SKM-1 treated with dmso at 0.1 percent for 144 hours (cell line): ENCODE results near the gene TMEM150C.
"Not testable (repeated sequence)": the region's sequence is repeated elsewhere in the genome, so short reads cannot be mapped to it uniquely, and the experiment has no call there.

ENCODE experiments used
- DNase-seq: peaks from one replicate; lab custom pipeline; 2025; ENCODE audit not compliant: unreplicated experiment; lab: John Stamatoyannopoulos, UW

The TMEM150C gene

DNA sequence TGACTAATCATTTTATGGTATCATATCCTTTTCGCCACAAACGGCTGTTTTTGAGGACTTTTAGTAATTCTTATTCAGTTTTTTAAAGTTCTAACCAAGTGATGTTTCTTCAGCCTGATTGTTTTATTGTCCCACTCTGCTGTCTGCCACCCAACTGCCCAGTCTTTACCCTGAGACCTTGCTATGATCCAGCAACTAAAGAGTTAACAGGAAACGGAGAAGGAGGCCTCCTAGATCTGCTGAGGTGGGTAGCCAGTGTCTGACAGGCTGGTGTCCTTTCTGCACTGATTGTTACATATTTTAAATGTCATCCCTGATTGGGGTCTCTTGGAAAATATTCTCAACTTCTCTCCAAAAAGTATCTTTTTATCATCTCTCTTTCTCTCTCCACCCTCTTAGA lies 7.9 kb upstream of the TMEM150C start:
- DNase-seq: no peak

DNA sequence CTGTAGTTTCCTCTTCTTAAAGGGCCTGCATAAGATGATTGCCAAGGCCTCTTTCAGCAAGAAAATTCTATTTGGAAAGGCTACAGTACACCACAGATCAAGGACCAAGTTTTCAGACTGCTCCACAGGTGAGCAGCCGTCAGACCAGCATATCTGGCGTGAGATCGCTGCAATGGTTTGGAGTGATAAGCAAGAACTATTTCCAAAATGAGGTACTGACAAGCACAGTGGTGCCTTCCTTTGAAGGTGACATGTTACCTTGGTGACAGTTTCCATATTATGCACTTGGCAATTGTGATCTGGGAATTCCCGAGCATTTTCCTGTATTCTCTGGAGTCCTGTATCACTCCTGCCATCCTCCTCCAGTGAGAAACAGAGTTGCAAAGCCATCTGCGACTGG lies 7.3 kb upstream of the TMEM150C start:
- no peak for DNase-seq

DNA sequence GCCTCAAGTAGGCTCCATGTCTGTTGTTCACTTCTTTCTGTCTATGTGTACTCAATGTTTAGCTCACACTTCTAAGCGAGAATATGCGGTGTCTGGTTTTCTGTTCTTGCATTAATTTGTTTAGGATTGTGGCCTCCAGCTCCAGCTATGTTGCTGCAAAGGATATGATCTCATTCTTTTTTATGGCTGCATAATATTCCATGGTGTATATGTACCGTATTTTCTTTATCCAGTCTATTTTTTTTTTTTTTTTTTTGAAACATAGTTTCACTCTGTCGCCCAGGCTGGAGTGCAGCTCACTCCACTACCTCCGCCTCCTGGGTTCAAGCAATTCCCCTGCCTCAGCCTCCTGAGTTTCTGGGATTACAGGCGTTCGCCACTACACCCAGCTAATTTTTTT lies 5.7 kb upstream of the TMEM150C start:
- DNase-seq: no peak

DNA sequence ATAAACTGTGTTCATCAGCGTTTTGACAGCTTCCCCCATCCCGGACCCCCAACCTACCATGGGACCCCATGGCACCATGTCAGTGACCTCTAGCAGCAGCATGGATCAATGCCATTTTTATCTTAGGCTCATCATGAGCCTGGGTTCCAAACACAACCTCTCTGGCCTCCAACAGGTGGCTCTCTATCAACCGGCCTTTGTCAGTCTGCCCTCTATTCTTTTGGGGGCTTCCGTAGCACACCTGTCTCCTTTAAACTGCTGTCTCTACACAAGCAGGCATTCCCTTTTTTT lies 721 bp upstream of the TMEM150C start:
- DNase-seq: no peak

- DNase-seq: no peak
These were observed 669 bp downstream of the TMEM150C start for GRCh38 chr4:82560853-82561785.

GRCh38 chr4:82559735-82560120 lies 2.1 kb downstream of the TMEM150C start:
- DNase-seq: no peak

GRCh38 chr4:82559090-82559734 lies 2.6 kb downstream of the TMEM150C start:
- DNase-seq: not testable (repeated sequence)

DNA sequence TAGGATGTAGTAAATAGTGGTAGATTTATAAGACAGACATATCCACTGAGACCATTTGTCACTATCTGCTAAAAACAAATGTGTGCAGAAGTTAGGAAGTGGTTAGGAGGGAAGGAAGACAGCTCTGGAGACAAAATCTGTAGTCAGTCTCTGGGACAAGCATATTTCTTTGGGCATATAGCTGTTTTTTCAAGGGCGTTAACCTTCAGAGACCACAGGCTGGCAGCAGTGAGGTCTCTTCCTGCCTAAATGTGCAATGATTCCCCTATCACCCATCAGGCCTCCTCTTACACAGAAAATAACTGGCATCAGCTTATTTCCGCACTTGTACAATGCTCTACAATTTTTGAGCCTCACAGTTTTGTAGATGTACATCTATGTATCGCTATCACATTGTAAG lies 6.5 kb downstream of the TMEM150C start:
- no peak for DNase-seq

GRCh38 chr4:82553020-82553419 lies 8.8 kb downstream of the TMEM150C start:
- DNase-seq: no peak

GRCh38 chr4:82551734-82552133 lies 10.1 kb downstream of the TMEM150C start:
- DNase-seq: no peak

GRCh38 chr4:82547850-82548249 lies 13.9 kb downstream of the TMEM150C start:
- not testable (repeated sequence) for DNase-seq

DNA sequence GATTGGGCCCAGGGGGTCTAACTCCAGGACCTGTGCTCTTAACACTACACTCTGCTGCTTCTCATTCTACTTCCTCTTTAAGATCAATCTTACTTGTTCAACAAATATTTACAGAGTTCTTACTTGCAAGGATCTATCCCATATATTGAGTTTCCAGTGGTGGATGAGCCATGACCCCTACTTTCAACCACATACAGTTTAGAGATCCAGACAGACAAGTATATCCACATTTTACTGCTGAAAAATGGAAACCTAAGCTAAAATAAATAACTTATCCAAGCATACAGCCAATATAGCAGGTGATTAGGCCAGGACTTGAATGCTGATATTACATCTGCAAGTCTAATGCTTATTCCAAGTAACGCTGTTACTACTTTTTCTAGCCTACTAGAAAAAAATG lies 18.7 kb downstream of the TMEM150C start:
- DNase-seq: no peak

- no peak for DNase-seq
These were observed 19.1 kb downstream of the TMEM150C start for GRCh38 chr4:82542642-82543041.

DNA sequence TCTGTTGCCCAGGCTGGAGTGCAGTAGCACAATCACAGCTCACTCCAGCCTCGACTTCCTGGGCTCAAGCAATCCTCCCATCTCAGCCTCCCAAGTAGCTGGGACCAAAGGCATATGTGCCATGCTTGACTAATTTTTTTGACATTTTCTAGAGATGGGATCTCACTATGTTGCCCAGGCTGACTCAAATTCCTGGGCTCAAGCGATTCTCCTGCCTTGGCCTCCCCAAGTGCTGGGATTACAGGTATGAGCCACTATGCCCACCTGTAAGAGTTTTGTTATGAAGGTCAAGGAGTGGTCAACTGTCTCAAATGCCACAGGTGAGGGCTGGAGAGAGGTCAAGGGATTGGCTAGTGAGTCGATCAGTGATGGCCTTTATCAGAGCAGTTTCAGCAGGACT lies 32.5 kb downstream of the TMEM150C start:
- no peak for DNase-seq

GRCh38 chr4:82528868-82529267 lies 32.9 kb downstream of the TMEM150C start:
- DNase-seq: no peak

DNA sequence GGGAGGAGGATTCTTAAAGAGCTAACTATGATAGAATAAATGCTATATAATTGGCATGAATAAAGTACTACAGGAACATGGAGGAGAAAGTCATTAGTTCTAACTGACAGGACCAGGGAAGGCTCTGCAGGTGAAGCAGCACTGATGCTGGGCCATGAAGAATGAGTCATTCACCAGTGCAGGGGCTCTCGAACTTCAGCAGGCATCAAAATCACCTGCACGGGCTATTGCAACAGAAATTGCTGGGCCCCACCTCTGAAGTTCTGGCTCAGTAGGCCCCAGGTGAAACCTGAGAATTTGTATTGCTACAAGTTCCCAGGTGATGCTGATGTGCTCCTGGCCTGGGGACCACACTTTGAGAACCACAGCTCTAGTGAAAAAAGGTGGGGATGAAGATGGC lies 33.7 kb downstream of the TMEM150C start:
- no peak for DNase-seq

DNA sequence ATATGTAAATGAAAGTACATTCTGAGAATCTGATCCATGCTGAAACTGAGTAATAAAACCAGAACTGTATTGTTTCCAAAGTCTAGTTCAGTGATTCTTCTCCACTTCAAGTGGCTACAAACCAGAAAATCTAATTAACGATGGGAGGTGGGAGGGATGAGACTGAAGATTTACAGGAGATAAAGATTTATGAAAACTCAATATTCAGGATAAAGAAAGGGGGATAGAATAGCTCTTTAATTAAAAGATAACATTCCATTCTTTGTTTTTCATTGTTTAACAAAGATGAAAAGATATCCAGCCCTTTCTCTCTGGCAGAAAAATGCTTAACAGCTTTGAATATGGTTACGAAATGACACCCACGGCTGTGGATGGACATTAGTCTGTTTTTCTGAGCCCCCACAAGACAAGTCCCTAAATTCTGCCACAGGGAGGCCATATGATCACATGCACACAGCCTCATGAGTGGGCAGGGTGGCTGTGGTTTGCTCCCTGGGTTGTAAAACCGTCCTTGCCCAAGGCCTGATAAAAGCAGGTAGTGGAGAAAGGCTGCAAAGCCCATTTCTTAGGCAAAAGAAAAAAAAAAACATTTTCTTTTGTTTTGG lies 36.4 kb downstream of the TMEM150C start:
- DNase-seq: no peak

DNA sequence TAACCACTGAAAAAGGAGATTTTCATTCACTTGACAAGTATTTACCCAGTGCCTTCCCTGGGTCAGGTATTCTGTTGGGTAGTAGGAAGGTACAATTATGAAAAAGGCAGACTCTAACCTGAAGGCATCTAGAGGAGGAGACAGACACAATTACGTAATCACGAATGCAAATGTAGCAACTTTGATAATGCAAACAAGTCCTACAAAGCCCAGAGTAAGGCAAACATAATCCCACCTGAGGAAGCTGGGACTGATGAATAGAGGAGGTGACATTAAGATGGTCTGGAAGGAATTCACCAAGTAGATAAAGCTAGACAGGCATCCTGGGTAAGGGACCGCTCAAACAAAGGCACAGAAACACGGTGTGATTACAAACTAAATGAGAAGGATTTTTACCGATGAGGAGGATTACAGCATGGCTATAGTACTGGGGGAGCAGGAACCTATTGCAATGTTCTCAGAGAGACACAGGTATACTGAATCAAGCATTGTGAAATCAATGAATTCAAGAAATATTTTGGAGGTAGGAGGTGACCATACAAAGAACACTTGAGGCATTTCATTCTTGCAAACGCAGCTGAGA lies 37.1 kb downstream of the TMEM150C start:
- no peak for DNase-seq

DNA sequence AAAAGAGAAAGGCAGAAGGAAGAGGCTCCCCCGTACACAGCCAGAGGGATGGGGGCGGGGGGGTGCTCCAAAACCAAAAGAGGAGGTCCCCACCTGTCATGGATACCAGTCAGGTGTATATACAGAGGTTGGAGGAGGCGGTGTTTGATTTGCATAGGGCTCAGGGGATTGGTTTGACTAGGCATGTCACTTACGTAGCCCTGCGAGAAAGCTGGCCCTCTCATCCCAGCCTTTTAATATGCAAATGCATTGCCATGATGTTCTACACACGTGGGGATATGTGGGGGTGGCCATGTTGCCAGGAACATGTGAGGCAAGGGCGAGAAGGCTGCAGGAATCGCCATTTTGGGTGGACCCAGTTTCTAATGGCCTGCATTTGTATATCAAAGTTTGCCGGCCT lies 38.6 kb downstream of the TMEM150C start:
- DNase-seq: no peak

GRCh38 chr4:82522472-82522871 lies 39.3 kb downstream of the TMEM150C start:
- DNase-seq: no peak

- no peak for DNase-seq
These were observed 40.5 kb downstream of the TMEM150C start for GRCh38 chr4:82521283-82521682.

GRCh38 chr4:82519776-82520175 lies 42.0 kb downstream of the TMEM150C start:
- no peak for DNase-seq
